Chondrocyte (in vitro differentiated cells): ENCODE results near the gene MORN1. TPM values are rescaled to one million over a fixed set of nuclear protein-coding genes. Genes with fewer than 3 reads are reported as not detected.
A peak's percentile ranks its signal among the peaks of the same experiment; 100 is the strongest.

Experiments used
- DNase-seq: peaks from one replicate; pipeline ENCODE4 v3.0.0; 2021; ENCODE audit warnings: mixed read lengths, low spot score
- H3K27ac Mint-ChIP-seq: one replicate; pipeline ENCODE4 v1.8.0; 2021; ENCODE audit warnings: mild to moderate bottlenecking, moderate library complexity, mixed read lengths; ENCODE audit not compliant: unreplicated experiment
- H3K27me3 Mint-ChIP-seq: 2 replicates; pipeline ENCODE4 v1.8.0; 2021; ENCODE audit warnings: low read depth, mixed read lengths
- H3K36me3 Mint-ChIP-seq: 2 replicates; pipeline ENCODE4 v1.8.0; 2021; ENCODE audit warnings: low read depth, mixed read lengths
- H3K4me1 Mint-ChIP-seq: 2 replicates; pipeline ENCODE4 v1.8.0; 2021; ENCODE audit warnings: low read depth, mild to moderate bottlenecking, mixed read lengths
- H3K4me3 Mint-ChIP-seq: one replicate; pipeline ENCODE4 v1.8.0; 2021; ENCODE audit warnings: mild to moderate bottlenecking, moderate library complexity, mixed read lengths; ENCODE audit not compliant: unreplicated experiment
- H3K9me3 Mint-ChIP-seq: 2 replicates; pipeline ENCODE4 v1.8.0; 2021; ENCODE audit warnings: low read depth, mixed read lengths
- total RNA-seq: library from RNA; stranded (reverse); gene quantifications from 3 replicates; pipeline ENCODE4 v1.2.1, GENCODE V29; 2021
- TF ChIP-seq, protein P1 (sequence below): fragments of 200-600 bp; sonication (generic); IDR thresholded peaks from 2 replicates; pipeline ENCODE4 v1.5.0; 2021; ENCODE audit warnings: antibody characterized with exemption, mild to moderate bottlenecking, moderate library complexity

The MORN1 gene
- total RNA-seq, 1 donor from 2014 or later, result 6.7 TPM

- no peaks in the 10 kb centered on the region for H3K27me3 Mint-ChIP-seq
- H3K4me1 Mint-ChIP-seq, result no peaks in the 10 kb centered on the region
- no peak overlapping the region for H3K4me3 Mint-ChIP-seq
- TF ChIP-seq, protein P1, sequence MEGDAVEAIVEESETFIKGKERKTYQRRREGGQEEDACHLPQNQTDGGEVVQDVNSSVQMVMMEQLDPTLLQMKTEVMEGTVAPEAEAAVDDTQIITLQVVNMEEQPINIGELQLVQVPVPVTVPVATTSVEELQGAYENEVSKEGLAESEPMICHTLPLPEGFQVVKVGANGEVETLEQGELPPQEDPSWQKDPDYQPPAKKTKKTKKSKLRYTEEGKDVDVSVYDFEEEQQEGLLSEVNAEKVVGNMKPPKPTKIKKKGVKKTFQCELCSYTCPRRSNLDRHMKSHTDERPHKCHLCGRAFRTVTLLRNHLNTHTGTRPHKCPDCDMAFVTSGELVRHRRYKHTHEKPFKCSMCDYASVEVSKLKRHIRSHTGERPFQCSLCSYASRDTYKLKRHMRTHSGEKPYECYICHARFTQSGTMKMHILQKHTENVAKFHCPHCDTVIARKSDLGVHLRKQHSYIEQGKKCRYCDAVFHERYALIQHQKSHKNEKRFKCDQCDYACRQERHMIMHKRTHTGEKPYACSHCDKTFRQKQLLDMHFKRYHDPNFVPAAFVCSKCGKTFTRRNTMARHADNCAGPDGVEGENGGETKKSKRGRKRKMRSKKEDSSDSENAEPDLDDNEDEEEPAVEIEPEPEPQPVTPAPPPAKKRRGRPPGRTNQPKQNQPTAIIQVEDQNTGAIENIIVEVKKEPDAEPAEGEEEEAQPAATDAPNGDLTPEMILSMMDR, result no peak
- no peaks in the 10 kb centered on the region for H3K36me3 Mint-ChIP-seq
- no peaks in the 10 kb centered on the region for H3K9me3 Mint-ChIP-seq
- no peak for DNase-seq
- H3K27ac Mint-ChIP-seq, result no peak overlapping the region
Measured at GRCh38 chr1:2343023-2343935, 48.1 kb downstream of the MORN1 start.

GRCh38 chr1:2342384-2343022 lies 48.9 kb downstream of the MORN1 start:
- Mint-ChIP-seq H3K9me3 (no peaks in the 10 kb centered on the region), H3K36me3 (no peaks in the 10 kb centered on the region), H3K27me3 (no peaks in the 10 kb centered on the region), H3K4me1 (no peaks in the 10 kb centered on the region), H3K27ac (no peak overlapping the region), H3K4me3 (no peak overlapping the region)
- TF ChIP-seq, protein P1, result no peak
- DNase-seq, result no peak

- TF ChIP-seq, protein P1, result no peak
- DNase-seq, result peak; percentile 68
- Mint-ChIP-seq H3K4me1 (no peaks in the 10 kb centered on the region), H3K9me3 (no peaks in the 10 kb centered on the region), H3K27me3 (no peaks in the 10 kb centered on the region), H3K27ac (no peak overlapping the region), H3K4me3 (no peak overlapping the region), H3K36me3 (no peaks in the 10 kb centered on the region)
Measured at GRCh38 chr1:2341706-2342383, 49.5 kb downstream of the MORN1 start.

GRCh38 chr1:2340918-2341254 lies 50.5 kb downstream of the MORN1 start:
- DNase-seq, result peak; percentile 87
- no peaks in the 10 kb centered on the region for H3K27me3 Mint-ChIP-seq
- no peaks in the 10 kb centered on the region for H3K9me3 Mint-ChIP-seq
- no peaks in the 10 kb centered on the region for H3K36me3 Mint-ChIP-seq
- H3K27ac Mint-ChIP-seq, result peak overlapping the region; percentile 17
- no peak overlapping the region for H3K4me3 Mint-ChIP-seq
- TF ChIP-seq, protein P1, result no peak
- no peaks in the 10 kb centered on the region for H3K4me1 Mint-ChIP-seq
